ENCODE results near the gene HOXA7.

DNA sequence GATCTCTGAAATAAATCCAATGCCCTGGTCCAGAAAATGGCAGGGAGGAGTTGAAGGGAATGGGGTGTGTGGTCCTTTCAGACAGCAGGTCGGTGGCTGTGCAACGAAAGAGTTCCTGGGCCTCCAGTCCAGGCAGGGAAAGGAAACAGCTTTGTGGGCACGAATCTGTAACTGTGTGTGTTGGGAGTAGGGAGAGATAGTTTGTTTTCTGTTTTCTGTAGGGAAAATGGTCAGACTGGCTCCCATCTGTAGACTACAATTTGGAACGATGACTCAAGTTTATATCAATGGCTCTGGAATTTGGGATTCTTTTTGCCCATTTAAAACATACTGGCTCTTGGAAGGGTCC is 11.4 kb upstream of the HOXA7 start:
- no peak for TF ChIP-seq YY1 (IDR thresholded peaks at IDR 0.05; ENCODE audit: insufficient read depth, insufficient read length)
- TF ChIP-seq ZNF274 (IDR thresholded peaks at IDR 0.05; ENCODE audit: low read depth, low read length): no peak
- no peak for TF ChIP-seq SUZ12 (IDR thresholded peaks at IDR 0.05; ENCODE audit: extremely low read depth, insufficient read depth, insufficient read length)

Data from NT2/D1 (cell line).